ENCODE data around the gene RADX.
"Not testable (repeated sequence)": the region's sequence is repeated elsewhere in the genome, so short reads cannot be mapped to it uniquely, and the experiment has no call there.

RADX gene

GRCh38 chrX:106626789-106627188 lies 15.0 kb downstream of the RADX start:
- no peak overlapping the region for H3K27ac ChIP-seq
- no peak for TF ChIP-seq CTCF (conservative IDR thresholded peaks at IDR 0.05)

- TF ChIP-seq CTCF (conservative IDR thresholded peaks at IDR 0.05) = no peak
- H3K27ac ChIP-seq = no peak overlapping the region
These were observed 19.8 kb downstream of the RADX start for GRCh38 chrX:106631615-106632014.

- no peak for TF ChIP-seq CTCF (conservative IDR thresholded peaks at IDR 0.05)
- no peak overlapping the region for H3K27ac ChIP-seq
These were observed 38.0 kb downstream of the RADX start for GRCh38 chrX:106649523-106650428.

- H3K27ac ChIP-seq = not testable (repeated sequence)
These were observed 41.8 kb downstream of the RADX start for GRCh38 chrX:106653625-106654024.

- no peak for TF ChIP-seq CTCF (conservative IDR thresholded peaks at IDR 0.05)
- no peak overlapping the region for H3K27ac ChIP-seq
These were observed 58.9 kb downstream of the RADX start for GRCh38 chrX:106670631-106671030.

GRCh38 chrX:106672527-106672926 lies 60.7 kb downstream of the RADX start:
- TF ChIP-seq CTCF (conservative IDR thresholded peaks at IDR 0.05) = no peak
- no peak overlapping the region for H3K27ac ChIP-seq

GRCh38 chrX:106680716-106681115 lies 68.9 kb downstream of the RADX start:
- no peak for TF ChIP-seq CTCF (conservative IDR thresholded peaks at IDR 0.05)
- no peak overlapping the region for H3K27ac ChIP-seq

- no peak for TF ChIP-seq CTCF (conservative IDR thresholded peaks at IDR 0.05)
- no peak overlapping the region for H3K27ac ChIP-seq
These were observed 72.4 kb downstream of the RADX start for GRCh38 chrX:106684207-106684606.
